ENCODE data around the gene CAMSAP3. TPM values are rescaled to one million over a fixed set of nuclear protein-coding genes. Genes with fewer than 3 reads are reported as not detected.

The CAMSAP3 gene
- total RNA-seq, 2 donors from 2014 or later: 40.4 to 90.9 TPM

GRCh38 chr19:7554990-7555864, 40.4 kb upstream of the CAMSAP3 start:
- H3K27me3 ChIP-seq (replicated peaks; ENCODE audit: insufficient read depth): no peaks in the 10 kb centered on the region
- TF ChIP-seq POLR2A (IDR thresholded peaks at IDR 0.05) (no peak), CTCF (IDR thresholded peaks at IDR 0.05) (no peak), POLR2AphosphoS5 (IDR thresholded peaks at IDR 0.05) (no peak)
- no peak overlapping the region for H3K27ac ChIP-seq
- H3K4me3 ChIP-seq: no peak overlapping the region
- H3K9me3 ChIP-seq: no peaks in the 10 kb centered on the region
- intact Hi-C loops (cut with DNase I): no loop called here
- no peaks in the 10 kb centered on the region for H3K4me1 ChIP-seq (replicated peaks)
- peaks cover 12 to 19% of the 10 kb centered on the region in 2 donors for H3K36me3 ChIP-seq
- WGBS: 79% methylated on average over 59 of the region's 62 CpGs
- DNase-seq (ENCODE audit: low spot score): no peak

DNA sequence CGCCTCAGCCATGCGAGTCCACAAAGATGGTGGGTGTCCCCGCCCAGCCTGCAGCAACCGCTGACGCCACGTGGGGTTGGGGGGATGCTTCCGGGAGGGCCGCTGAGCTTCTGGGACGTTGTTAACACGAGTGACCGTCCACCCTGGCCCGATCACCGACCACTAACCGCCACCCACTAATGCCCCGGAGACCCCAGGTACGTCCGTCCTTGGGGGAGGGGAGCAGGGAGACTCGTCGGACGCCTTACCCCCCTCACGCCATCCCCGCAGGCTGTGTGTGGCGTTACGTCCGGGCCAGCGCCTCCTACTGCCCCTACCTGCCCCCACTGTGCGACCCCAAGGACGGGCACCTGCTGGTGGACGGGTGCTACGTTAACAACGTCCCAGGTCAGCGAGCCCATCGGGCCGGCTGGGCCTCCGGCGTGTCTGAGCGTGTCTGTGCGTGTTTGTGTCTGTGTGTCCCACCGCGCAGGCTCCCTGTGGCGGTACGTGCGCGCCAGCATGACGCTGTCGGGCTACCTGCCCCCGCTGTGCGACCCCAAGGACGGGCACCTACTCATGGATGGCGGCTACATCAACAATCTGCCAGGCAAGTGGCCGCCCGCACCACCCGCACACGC, 38.9 kb upstream of the CAMSAP3 start:
- TF ChIP-seq CTCF (IDR thresholded peaks at IDR 0.05) (no peak), POLR2AphosphoS5 (IDR thresholded peaks at IDR 0.05) (no peak), POLR2A (IDR thresholded peaks at IDR 0.05) (no peak)
- no peak for DNase-seq (ENCODE audit: low spot score)

GRCh38 chr19:7558667-7559066, 37.0 kb upstream of the CAMSAP3 start:
- H3K4me1 ChIP-seq (replicated peaks): no peaks in the 10 kb centered on the region
- H3K4me3 ChIP-seq: no peak overlapping the region
- 93% methylated on average over 18 of the region's 18 CpGs for WGBS
- no peaks in the 10 kb centered on the region for H3K9me3 ChIP-seq
- no peak overlapping the region for H3K27ac ChIP-seq
- peaks cover 12 to 13% of the 10 kb centered on the region in 2 donors for H3K36me3 ChIP-seq
- H3K27me3 ChIP-seq (replicated peaks; ENCODE audit: insufficient read depth): no peaks in the 10 kb centered on the region
- TF ChIP-seq POLR2AphosphoS5 (IDR thresholded peaks at IDR 0.05) (no peak), CTCF (IDR thresholded peaks at IDR 0.05) (no peak), POLR2A (IDR thresholded peaks at IDR 0.05) (no peak)
- DNase-seq (ENCODE audit: low spot score): no peak
- intact Hi-C loops (cut with DNase I): no loop called here

More for the DNA sequence above, 38.9 kb upstream of the CAMSAP3 start:
- H3K36me3 ChIP-seq: peaks cover 12 to 13% of the 10 kb centered on the region in 2 donors
- 95% methylated on average over 53 of the region's 54 CpGs for WGBS
- H3K4me3 ChIP-seq: no peak overlapping the region
- no peaks in the 10 kb centered on the region for H3K9me3 ChIP-seq
- no peak overlapping the region for H3K27ac ChIP-seq
- H3K4me1 ChIP-seq (replicated peaks): no peaks in the 10 kb centered on the region
- intact Hi-C loops (cut with DNase I): no loop called here
- no peaks in the 10 kb centered on the region for H3K27me3 ChIP-seq (replicated peaks; ENCODE audit: insufficient read depth)

DNA sequence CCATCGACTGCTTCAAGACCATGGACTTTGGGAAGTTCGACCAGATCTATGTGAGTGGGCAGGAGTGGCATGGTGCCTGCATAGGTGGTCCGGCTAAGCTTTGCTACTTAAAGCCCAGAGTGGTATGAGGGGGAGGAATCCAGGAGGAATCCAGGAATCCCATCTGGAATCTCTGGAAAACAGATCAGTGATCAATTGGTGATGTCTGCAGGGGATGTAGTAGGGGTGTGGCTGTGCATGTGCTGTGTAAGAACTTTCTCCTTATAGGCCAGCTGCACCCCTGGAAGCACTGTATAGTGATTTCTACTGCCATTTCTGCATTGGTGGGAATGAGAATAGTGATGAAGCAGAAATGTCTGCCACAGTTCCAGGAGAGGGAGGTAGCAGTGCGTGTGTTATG, 36.6 kb upstream of the CAMSAP3 start:
- Histone ChIP-seq H3K9me3 (no peaks in the 10 kb centered on the region), H3K27ac (no peak overlapping the region), H3K4me3 (no peak overlapping the region), H3K27me3 (replicated peaks; ENCODE audit: insufficient read depth) (no peaks in the 10 kb centered on the region), H3K36me3 (peaks cover 12 to 13% of the 10 kb centered on the region in 2 donors), H3K4me1 (replicated peaks) (no peaks in the 10 kb centered on the region)
- intact Hi-C loops (cut with DNase I): no loop called here
- no peak for TF ChIP-seq POLR2AphosphoS5 (IDR thresholded peaks at IDR 0.05)
- TF ChIP-seq CTCF (IDR thresholded peaks at IDR 0.05): no peak
- TF ChIP-seq POLR2A (IDR thresholded peaks at IDR 0.05): no peak
- DNase-seq (ENCODE audit: low spot score): no peak
- WGBS: 67% methylated on average over 4 of the region's 4 CpGs

Measured in prostate gland (tissue), 2 donors.